HepG2 (cell line): ENCODE results near the gene SPPL2B. TPM values are rescaled to one million over a fixed set of nuclear protein-coding genes. Genes with fewer than 3 reads are reported as not detected.

Experiments used
- DNMT3B ChIP-seq: conservative IDR thresholded peaks from 2 replicates; pipeline ENCODE4 v1.6.1; 2016; ENCODE audit warnings: missing biosample characterization, control low read depth
- EEA1 ChIP-seq: sonication (generic); formaldehyde crosslinking; IDR thresholded peaks from 2 replicates; pipeline ENCODE4 v1.5.1; 2020; ENCODE audit warnings: mild to moderate bottlenecking, missing genetic modification reagents, borderline replicate concordance
- FOXO1 ChIP-seq: sonication (generic); formaldehyde crosslinking; IDR thresholded peaks from 2 replicates; pipeline ENCODE4 v1.4.0; 2020; ENCODE audit warnings: missing genetic modification reagents
- HDAC1 ChIP-seq: sonication (generic); formaldehyde crosslinking; IDR thresholded peaks from 2 replicates; pipeline ENCODE4 v1.5.1; 2020; ENCODE audit warnings: mild to moderate bottlenecking, missing genetic modification reagents
- KDM6A ChIP-seq: IDR thresholded peaks from 2 replicates; pipeline ENCODE4 v1.6.1; 2016; ENCODE audit warnings: low read depth
- MBNL3 ChIP-seq: fragments of 250-450 bp; sonication (Bioruptor Pico); conservative IDR thresholded peaks from 2 replicates; pipeline ENCODE4 v1.8.0; 2022; ENCODE audit warnings: mild to moderate bottlenecking, inconsistent platforms
- MED1 ChIP-seq: sonication (generic); formaldehyde crosslinking; IDR thresholded peaks from 2 replicates; pipeline ENCODE4 v1.4.0; 2020; ENCODE audit warnings: missing genetic modification reagents
- PHF20 ChIP-seq: sonication (generic); formaldehyde crosslinking; IDR thresholded peaks from 2 replicates; pipeline ENCODE4 v1.5.0; 2020; ENCODE audit warnings: mild to moderate bottlenecking, missing genetic modification reagents
- PHF5A ChIP-seq: IDR thresholded peaks from one replicate; pipeline ENCODE4 v1.6.1; 2018; ENCODE audit warnings: low read depth, missing genetic modification reagents; ENCODE audit not compliant: unreplicated experiment
- PITX1 ChIP-seq: sonication (generic); formaldehyde crosslinking; IDR thresholded peaks from 2 replicates; pipeline ENCODE4 v1.5.1; 2020; ENCODE audit warnings: mild to moderate bottlenecking, missing genetic modification reagents
- POLR2AphosphoS2 ChIP-seq: IDR thresholded peaks from 2 replicates; pipeline ENCODE4 v1.6.1; 2011; ENCODE audit warnings: low read depth, low read length, improper control_type of control experiment
- RCOR2 ChIP-seq: IDR thresholded peaks from 2 replicates; pipeline ENCODE4 v1.6.1; 2016; ENCODE audit warnings: missing biosample characterization, missing genetic modification reagents
- SALL1 ChIP-seq: sonication (generic); formaldehyde crosslinking; IDR thresholded peaks from 2 replicates; pipeline ENCODE4 v1.8.0; 2022; ENCODE audit warnings: mild to moderate bottlenecking, missing genetic modification reagents
- SKI ChIP-seq: fragments of 450-650 bp; IDR thresholded peaks from one replicate; pipeline ENCODE4 v1.6.1; 2018; ENCODE audit warnings: mild to moderate bottlenecking; ENCODE audit not compliant: partially characterized antibody
- SNRNP70 ChIP-seq: fragments of 200-400 bp; formaldehyde crosslinking; IDR thresholded peaks from 2 replicates; pipeline ENCODE4 v1.6.1; 2017; ENCODE audit warnings: mild to moderate bottlenecking, low read depth, low read length, moderate library complexity
- SOX5 ChIP-seq: IDR thresholded peaks from 2 replicates; pipeline ENCODE4 v1.6.1; 2016; ENCODE audit warnings: borderline replicate concordance
- SRSF9 ChIP-seq: fragments of 200-400 bp; formaldehyde crosslinking; IDR thresholded peaks from 2 replicates; pipeline ENCODE4 v1.6.1; 2018; ENCODE audit warnings: borderline replicate concordance, mild to moderate bottlenecking, low read depth, low read length; ENCODE audit not compliant: insufficient read depth, poor library complexity, severe bottlenecking
- STAT5B ChIP-seq: sonication (generic); formaldehyde crosslinking; IDR thresholded peaks from 2 replicates; pipeline ENCODE4 v1.4.0; 2020; ENCODE audit warnings: missing genetic modification reagents
- THRA ChIP-seq: sonication (generic); formaldehyde crosslinking; IDR thresholded peaks from 2 replicates; pipeline ENCODE4 v1.4.0; 2020; ENCODE audit warnings: missing genetic modification reagents, borderline replicate concordance
- YEATS4 ChIP-seq: sonication (generic); formaldehyde crosslinking; IDR thresholded peaks from 2 replicates; pipeline ENCODE4 v1.4.0; 2020; ENCODE audit warnings: missing genetic modification reagents, borderline replicate concordance
- ZBTB37 ChIP-seq: sonication (generic); formaldehyde crosslinking; IDR thresholded peaks from 2 replicates; pipeline ENCODE4 v1.4.0; 2020; ENCODE audit warnings: mild to moderate bottlenecking, missing genetic modification reagents
- ZNF235 ChIP-seq: sonication (generic); formaldehyde crosslinking; IDR thresholded peaks from 2 replicates; pipeline ENCODE4 v1.8.1; 2023; ENCODE audit warnings: mild to moderate bottlenecking, missing genetic modification reagents, borderline replicate concordance
- ZNF44 ChIP-seq: sonication (generic); formaldehyde crosslinking; IDR thresholded peaks from 2 replicates; pipeline ENCODE4 v1.5.1; 2020; ENCODE audit warnings: mild to moderate bottlenecking, missing genetic modification reagents
- ZNF607 ChIP-seq: sonication (generic); formaldehyde crosslinking; IDR thresholded peaks from 2 replicates; pipeline ENCODE4 v1.5.1; 2020; ENCODE audit warnings: missing genetic modification reagents, mild to moderate bottlenecking, borderline replicate concordance
- ZNF629 ChIP-seq: sonication (generic); formaldehyde crosslinking; conservative IDR thresholded peaks from 2 replicates; pipeline ENCODE4 v1.5.0; 2020; ENCODE audit warnings: missing genetic modification reagents
- ZNF891 ChIP-seq: sonication (generic); formaldehyde crosslinking; IDR thresholded peaks from 2 replicates; pipeline ENCODE4 v1.5.0; 2020; ENCODE audit warnings: mild to moderate bottlenecking, missing genetic modification reagents
- polyA plus RNA-seq, 8 experiments: library from polyadenylated mRNA; depleted of rRNA in 3 of 8; stranded (reverse) in 7 of 8; unstranded in 1 of 8; fragments of >200 nt; fragmentation: Illumina TruSeq in 4 of 8; extraction: Trizol in 4 of 8; gene quantifications; 2 replicates each; pipeline versions ENCODE4 v1.2.1 to v1.2.3, GENCODE V29; 2011 to 2016; ENCODE audit warnings: low read depth in 4 of 8, missing spikeins in 1 of 8, mixed read lengths in 1 of 8; ENCODE audit not compliant: insufficient read depth in 1 of 8
- total RNA-seq, 5 experiments: library from RNA; depleted of rRNA; stranded (reverse); fragments of >200 nt; fragmentation: Illumina TruSeq; extraction: Trizol; gene quantifications; 2 replicates each; pipeline ENCODE4 v1.2.3, GENCODE V29; 2016; ENCODE audit warnings: low read depth in 1 of 5
- TF ChIP-seq, protein P1 (sequence below): sonication (generic); formaldehyde crosslinking; IDR thresholded peaks from 2 replicates; pipeline ENCODE4 v1.5.0; 2020; ENCODE audit warnings: missing genetic modification reagents

SPPL2B gene
- total and polyA plus RNA-seq, 2 of the 13 experiments (the other 11 are each of a cell fraction or from before 2014, with no cell fraction given), result 14.9 to 15.2 TPM

GRCh38 chr19:2394442-2395292 is 66.2 kb downstream of the SPPL2B start (continued):
- TF ChIP-seq HDAC1, result peak; percentile 45; the same call in 1 of the 2 replicates
- TF ChIP-seq PHF5A (CRISPR knock-in tag), result peak; percentile 33
- TF ChIP-seq ZNF607 (CRISPR knock-in tag), result no peak
- peak; percentile 51; the same call in 1 of the 2 replicates for TF ChIP-seq KDM6A (CRISPR knock-in tag)
- TF ChIP-seq STAT5B (CRISPR knock-in tag), result no peak
- TF ChIP-seq THRA (CRISPR knock-in tag), result peak; percentile 91; the same call in 1 of the 2 replicates
- TF ChIP-seq, protein P1, sequence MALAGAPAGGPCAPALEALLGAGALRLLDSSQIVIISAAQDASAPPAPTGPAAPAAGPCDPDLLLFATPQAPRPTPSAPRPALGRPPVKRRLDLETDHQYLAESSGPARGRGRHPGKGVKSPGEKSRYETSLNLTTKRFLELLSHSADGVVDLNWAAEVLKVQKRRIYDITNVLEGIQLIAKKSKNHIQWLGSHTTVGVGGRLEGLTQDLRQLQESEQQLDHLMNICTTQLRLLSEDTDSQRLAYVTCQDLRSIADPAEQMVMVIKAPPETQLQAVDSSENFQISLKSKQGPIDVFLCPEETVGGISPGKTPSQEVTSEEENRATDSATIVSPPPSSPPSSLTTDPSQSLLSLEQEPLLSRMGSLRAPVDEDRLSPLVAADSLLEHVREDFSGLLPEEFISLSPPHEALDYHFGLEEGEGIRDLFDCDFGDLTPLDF (CRISPR knock-in tag), result no peak
- no peak for TF ChIP-seq DNMT3B (CRISPR knock-in tag)
- TF ChIP-seq SKI, result peak; percentile 28
- TF ChIP-seq SALL1 (CRISPR knock-in tag), result peak; percentile 99
- no peak for TF ChIP-seq SNRNP70
- TF ChIP-seq FOXO1 (CRISPR knock-in tag), result peak; percentile 31; the same call in 1 of the 2 replicates
- no peak for TF ChIP-seq PITX1 (CRISPR knock-in tag)
- TF ChIP-seq EEA1 (CRISPR knock-in tag), result no peak
- TF ChIP-seq ZBTB37, result peak; percentile 93
- no peak for TF ChIP-seq SRSF9
- TF ChIP-seq RCOR2 (CRISPR knock-in tag), result peak; percentile 30; the same call in 1 of the 2 replicates
- TF ChIP-seq ZNF629 (CRISPR knock-in tag), result no peak; the same call in 1 of the 2 replicates
- TF ChIP-seq SOX5 (CRISPR knock-in tag), result peak; percentile 55; the same call in 1 of the 2 replicates
- TF ChIP-seq POLR2AphosphoS2, result no peak
- TF ChIP-seq YEATS4 (CRISPR knock-in tag), result no peak
- TF ChIP-seq ZNF44 (CRISPR knock-in tag), result no peak
- TF ChIP-seq ZNF891 (CRISPR knock-in tag), result no peak
- no peak for TF ChIP-seq ZNF235 (CRISPR knock-in tag)
- TF ChIP-seq PHF20 (CRISPR knock-in tag), result 0 out of 2 replicates have a peak, but pooled peaks have one; percentile 42
- peak; percentile 61 for TF ChIP-seq MED1
- no peak for TF ChIP-seq MBNL3 (CRISPR knock-in tag)
